Activated T-cell treated with anti-CD3 and anti-CD28 coated beads for 1 hour (primary cell): ENCODE measurements around the gene HEG1.

Experiments
- DNase-seq: peaks from one replicate; pipeline ENCODE4 v3.0.0-alpha.2; 2020; ENCODE audit warnings: low read depth

The HEG1 gene

DNA sequence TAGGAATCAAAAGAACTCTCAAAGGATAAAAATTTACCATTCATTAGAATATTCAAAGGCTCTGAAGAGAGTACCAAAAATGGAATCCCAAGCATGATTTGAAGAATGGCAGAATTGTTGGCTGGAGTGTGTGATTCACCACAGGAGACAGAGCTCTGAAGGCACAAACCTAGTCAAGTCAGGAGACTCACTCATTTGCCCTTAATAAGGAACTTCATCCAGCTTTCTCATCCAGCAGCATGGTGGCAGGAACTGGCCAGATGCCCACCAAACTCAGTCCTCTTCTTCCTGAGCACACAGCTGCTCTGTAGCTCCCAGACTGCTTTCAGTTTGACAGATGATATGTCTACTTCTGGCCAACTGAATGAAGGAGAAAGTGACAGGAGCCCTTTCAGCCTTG, 16.5 kb upstream of the HEG1 start:
- DNase-seq, result no peak

DNA sequence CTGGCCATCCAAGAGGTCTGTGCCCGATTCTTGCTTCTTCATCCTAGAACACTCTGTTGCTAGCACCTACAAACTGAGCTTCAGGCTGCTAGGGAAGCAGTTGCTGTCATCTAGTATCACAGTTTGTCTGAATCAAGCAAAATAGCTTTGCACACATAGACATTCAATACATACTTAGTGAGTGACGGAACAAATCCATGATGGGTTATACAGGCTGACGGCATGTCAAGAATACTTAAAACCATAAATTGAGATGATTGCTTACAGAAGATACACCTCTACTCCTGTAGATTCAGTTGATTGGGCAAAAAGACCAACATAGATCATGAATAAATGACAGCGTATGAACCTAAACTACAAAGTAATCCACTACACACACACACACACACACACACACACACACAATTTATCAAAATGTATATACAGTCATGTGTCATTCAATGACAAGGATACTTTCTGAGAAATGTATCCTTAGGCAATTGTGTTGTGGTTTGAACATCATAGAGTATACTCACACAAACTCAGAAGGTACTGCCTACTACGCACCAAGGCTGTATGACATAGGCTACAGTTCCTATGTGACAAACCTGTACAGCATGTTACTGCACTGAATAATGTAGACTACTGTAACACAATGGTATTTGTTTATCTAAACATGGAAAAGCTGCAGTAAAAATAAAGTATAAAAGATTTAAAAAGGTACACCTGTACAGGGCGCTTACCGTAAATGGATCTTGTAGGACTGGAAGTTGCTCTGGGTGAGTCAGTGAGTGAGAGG, 14.4 kb upstream of the HEG1 start:
- DNase-seq, result no peak

DNA sequence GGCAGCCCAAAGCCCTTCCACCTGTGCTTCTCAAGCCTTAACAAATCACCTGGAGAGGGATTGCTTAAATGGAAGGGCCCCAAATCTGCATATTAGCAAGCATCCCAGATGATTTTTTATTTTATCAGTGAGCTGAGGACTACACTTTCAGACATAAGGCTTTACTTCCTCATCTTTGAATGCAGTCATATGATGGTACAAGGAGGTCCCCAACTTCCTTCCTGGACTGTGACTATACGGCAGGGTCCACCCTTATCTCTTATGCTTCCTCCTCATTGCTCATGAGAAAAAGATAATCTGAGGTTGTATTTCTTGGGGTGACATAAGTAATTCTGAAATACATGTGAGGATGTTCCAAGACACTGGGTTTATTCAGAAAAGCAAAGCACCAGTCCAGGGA, 13.7 kb upstream of the HEG1 start:
- DNase-seq, result no peak

DNA sequence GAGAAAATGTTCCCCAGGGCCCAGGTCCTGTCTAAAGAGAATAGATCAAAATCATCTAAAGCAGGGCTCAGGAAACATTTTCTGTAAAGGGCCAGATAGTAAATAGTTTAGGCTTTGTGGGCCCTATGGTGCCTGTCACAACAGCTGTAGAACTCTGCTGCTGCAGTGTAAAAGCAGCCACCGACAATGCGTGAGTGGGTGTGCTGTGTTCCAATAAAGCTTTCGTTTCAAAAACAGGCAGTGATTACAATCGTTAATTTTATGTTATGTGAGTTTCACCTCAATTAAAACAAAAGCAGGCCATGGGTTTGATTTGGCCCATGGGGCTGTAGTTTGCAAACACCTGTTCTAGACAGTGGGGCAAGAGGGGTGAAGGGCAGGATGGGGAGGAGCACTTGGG, 12.5 kb upstream of the HEG1 start:
- DNase-seq, result no peak

DNA sequence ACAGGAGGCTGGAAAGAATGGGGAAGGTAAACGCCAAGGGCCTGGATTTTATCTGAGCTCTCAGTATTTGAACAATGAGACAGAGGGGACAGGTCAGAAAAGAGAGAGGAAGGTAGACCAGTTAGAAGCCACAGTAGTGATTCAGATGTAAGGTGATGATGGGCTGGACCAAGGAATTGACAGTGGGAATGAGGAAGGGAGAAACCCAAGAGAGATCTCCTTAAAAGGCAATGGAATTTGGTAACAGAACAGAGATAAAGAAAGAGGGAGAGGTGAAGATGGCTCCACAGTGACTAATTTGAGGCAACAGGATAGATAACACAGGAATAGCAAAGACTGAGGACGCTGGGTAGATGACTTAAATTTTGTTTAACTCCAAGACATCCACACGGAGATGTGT, 11.4 kb upstream of the HEG1 start:
- no peak for DNase-seq

DNA sequence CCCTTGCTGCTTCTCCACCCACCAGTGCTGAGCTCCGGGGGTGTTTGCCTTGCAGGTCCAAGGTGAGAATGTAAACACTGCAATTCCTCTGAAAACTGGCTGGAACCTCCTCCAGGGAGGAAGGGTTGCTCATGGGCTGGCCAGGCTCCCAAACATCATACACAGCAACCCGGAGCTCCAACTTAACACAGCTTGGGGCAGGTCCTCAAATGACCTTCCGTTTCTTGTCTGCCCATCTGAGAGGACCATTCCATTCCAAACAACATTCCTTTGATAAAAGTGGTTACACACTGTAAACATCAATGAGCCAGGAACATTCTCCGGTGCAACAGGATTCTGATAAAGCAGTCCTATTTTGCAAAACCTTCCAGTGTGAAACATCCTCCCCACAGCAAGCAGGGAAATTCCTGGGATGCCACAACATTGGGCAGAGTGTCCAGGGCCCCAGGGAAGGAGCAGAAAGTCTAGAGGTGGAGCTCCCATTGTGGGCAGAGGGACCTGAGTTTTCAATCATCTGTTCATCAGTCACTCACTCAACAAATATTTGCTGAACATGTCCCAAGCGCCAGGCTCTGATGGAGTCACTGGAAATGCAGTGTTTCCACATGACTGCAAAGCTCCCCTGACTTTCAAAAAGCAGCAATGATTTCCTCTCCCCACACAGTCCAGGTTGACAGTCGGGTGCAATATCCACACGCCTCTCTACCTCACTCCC, 7.3 kb upstream of the HEG1 start:
- no peak for DNase-seq

DNA sequence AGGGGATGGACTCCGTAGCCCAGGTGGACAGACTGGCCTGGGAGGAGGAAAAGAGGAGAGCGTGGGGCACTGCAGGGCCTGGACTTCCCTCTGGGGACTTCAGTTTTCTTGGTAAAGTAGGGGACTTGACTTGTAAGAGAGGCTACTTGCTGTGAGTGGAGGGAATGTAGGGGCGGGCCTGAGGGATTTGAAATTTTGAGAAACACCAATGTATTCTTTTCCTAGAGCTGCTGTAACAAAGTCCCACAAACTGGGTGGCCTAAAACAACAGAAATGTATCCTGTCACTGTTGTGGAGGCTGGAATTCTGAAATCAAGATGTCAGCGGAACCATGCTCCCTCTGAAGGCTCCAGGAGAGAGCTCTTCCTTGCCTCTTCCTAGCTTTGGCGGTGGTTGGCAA, 5.8 kb upstream of the HEG1 start:
- DNase-seq, result no peak

DNA sequence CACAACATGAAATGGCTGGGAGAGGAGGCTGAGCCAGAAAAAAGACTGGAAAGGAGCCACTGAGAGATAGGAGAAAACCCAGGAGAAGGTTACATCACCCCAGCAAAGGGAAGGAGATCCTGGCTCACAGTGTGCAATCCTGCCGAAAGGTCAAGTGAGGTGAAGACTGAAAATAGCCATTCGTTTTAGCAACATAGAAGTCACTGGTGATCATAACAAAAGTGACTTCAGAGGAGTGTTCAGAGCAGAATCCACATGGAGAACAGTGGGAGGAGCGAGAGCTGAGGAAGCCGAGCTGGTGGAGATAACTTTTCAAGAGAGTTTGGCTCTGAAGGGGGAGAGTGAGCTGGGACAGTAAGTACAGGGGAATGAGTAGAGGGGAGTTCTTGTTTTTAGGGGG, 5.4 kb upstream of the HEG1 start:
- DNase-seq, result no peak

DNA sequence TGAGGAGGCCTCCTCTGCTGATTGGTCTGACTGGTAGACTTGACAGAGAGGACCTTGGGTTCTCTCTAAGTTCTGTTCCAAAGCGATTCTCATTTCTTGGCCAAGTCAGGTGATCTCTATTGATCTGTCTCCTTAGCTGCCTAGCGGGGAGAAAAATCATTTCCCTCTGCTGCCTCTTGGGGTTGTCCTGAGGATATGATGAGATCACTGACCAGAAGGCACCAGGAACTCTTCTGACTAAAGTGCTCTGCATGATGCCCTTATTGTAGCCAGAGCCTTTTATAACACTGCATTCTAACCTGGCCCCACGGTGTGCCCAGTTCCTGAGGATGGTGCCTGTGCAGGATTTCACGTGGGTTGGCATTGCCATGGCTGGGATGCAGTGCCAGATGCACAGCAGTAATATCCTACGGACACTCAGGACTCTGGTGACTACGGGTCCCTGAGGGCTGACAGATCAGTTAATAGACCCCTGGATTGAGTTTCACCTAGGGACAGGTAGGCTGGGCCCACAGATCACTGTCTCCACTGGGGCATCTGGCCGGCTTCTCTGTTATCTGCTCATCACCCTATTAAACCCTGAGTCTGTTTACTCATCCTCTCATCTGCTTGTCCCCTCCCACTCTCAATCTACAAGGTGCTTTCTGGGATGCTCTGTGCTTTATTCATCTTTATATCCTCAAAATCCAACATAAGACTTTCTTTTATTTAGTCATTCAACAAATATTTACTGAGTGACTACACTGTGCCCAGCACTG, 3.9 kb upstream of the HEG1 start:
- DNase-seq, result no peak

DNA sequence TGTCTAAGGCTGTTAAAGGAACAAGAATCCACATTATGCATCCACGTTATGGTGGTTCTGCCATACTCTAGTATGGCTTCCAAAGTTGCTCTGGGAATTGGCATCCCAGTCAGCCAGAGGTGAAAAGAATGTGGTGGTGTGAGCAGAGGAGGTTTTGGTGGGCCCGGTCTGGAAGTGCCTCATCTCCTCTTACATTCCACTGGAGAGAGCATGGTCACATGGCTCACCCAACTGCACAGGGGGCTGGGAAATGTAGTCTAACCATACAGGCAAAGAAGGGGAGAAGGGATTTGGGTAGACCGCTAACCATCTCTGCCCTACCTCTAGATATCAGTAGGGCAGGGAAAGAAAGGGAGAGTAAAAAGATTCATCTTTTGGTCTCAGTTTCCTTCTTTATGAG, 3.2 kb upstream of the HEG1 start:
- no peak for DNase-seq

DNA sequence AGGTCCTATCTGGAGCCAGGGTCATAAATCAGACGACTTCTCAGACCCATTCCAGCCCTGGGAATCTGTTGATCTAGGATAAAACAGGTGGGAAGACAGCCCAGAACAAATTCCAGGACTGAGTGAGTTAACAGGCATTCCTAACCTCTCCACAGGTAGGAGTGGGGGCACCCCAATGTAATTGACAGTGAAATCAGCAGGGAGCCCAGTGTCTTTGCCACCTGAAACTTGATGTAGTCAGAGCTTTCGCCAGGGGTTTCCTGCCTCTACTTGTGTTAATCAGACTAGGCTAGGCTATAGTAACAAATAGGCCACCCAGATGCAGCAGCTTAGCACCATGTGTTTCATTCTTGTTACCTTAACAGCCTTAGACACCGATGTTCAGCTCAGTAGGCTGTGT, 2.7 kb upstream of the HEG1 start:
- no peak for DNase-seq

DNA sequence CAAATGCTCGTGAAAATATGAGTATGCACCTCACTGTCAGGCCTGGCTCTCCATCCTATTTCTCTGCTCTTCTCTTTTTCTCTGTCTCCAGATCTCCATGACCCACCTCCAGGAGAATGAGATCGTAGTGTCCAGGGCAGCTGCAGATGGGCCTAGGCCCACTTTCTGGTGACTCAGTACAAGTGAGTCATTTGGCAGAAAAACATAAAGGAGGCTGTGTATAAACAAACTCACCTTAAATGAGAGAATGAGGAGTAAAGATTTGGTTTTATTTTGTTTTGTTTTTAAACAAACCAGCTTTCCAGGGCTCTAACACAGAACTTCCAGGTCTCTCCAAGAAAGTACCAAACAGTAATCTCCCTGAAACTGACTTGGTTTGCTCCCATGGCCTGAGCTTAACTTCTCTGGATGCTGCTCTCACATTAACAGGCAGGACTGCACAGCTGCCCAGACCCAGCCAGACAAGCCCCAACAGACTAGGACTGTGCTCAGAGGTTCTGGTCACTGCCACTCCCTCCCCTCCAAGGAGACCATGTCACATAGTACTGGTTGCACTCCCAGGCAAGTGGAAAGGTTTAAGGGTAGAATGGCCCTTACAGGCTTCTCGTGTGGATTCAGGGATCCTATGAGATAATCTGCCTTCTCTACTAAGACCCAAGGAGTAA, 1.5 kb upstream of the HEG1 start:
- DNase-seq, result no peak

DNA sequence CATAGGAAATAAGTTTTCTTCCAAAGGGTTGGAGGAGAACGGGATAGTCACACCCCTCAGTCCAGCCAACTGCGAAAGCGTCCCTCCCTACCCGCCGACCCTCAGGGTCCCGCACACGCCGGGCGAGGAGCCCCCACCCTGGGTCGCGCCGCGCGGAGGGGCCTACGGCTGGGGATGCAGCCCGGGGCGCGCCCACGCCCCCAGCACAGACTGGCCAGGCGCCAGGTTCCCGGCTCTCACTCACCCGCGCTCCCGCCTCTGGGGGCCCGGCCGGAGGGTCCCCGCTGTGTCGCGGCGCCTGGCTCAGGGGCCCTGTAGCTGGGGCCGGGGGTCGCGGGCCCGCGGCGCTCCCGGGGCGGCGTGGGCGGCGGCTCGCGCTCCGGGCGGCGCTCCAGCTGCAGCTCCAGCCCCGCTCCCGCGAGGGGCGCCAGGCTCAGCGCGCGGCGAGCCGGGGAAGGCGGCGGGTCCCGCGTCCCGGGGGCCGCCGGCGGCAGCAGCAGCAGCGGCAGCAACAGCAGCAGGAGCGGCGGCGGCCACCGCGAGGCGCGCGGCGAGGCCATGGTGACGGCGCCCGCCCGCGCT, 375 bp downstream of the HEG1 start:
- peak; percentile 16 for DNase-seq

DNA sequence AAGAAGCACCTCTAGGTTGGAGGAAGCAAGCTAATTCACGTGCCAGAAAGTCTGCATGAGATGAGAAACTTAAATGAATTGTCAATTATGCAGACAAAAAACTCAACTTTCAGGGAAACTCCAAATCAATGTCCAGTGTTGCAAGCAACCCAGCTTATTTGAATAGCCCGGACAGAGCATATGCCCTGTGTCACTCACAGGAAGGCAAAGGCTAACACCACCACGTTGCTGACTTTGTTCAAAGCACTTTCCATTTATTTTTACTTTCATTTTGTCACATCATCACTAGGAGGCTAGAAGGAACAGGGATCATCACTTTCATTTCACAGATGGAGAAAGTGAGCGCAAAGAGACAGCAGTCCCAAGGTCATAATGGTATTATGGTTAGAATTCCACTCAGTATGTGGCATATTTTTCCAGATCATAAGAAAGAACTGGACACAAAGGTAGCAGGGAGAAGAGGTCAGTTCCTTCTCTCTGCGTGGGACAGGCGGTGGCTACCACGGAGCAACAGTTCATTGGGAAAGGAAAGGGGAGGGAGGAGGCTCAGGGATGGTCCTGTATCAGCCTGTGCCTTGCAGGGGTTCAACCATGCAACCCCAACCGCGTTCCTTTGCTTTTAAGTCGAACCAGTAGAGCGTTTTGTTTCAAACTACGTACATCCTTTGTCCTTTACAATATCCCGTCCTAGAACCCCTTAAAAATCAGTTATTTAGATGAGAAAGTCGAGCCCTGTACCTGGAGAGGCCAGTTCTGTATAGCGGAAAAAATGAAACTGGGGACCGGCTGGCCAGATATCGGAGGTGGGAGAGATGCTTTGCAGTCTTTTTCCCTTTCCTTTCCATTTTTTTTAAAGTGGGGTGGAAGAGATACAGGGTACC, 1.1 kb downstream of the HEG1 start:
- DNase-seq, result no peak

DNA sequence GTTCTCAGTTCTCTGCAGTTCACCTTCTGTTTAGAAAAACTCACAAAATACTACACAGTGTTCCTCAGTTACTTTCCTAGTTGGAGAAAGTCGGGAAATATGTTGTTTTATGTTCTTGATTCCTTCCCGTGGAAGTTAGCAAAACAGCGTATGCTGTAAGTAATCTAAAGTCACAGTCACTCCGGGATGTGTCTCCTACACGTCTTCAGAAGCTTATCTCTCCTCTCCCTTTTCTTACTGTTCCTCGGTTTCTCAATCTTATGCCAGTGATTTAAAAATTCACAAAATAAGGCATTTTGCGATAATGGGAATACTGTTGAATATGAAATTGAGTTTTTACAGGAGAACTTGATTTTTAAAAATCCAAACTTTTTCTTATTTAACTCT, 1.7 kb downstream of the HEG1 start:
- no peak for DNase-seq

DNA sequence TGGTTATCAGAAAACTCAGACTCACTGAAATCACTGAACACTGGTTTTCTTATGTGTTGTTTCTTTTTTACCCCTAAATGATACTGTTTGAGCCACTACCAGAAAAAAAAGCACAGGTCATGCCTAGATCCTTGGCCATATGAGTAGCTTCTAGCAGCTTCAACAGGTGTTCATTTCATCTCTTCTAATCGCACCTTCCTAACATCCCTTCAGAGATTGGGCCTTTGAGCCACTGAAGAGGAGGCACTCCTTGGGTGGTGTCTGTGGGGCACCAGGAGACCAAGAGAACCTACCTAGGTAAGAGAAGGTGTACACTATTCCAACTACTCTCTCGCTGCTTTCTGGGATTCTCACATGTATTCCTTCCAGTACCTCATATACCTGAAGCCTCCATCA, 2.5 kb downstream of the HEG1 start:
- no peak for DNase-seq

DNA sequence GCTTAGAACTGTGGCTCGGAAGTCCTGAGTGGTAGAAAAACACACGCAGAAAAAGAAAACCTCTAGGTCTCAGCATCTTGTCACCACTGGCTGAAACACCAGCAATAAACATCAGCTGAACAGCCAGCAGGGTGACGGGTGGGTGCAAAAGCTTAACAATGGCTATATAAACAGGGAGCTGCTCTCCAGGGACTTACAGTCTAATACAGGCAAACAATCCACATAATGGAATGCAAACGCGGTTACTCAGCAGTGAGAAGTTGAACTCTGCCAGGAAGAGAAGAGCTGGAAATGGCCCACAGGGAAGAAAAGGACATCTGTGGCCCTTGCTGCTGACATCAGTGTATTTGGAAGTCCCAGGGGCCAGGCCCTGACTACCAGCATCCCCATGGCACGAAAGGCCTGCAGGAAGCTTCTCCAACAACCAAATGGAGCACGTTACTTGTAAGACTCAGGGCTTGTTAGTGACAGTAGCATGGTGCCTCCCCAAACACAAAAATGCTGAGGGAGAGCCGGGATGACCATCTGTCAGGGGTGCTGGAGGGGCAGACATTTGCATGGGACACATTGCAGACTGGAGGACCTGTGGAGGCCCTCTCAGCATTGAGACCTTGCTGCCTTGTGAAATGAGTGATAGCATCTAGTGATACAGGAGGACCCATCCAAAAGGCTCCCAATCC, 3.0 kb downstream of the HEG1 start:
- DNase-seq, result no peak

DNA sequence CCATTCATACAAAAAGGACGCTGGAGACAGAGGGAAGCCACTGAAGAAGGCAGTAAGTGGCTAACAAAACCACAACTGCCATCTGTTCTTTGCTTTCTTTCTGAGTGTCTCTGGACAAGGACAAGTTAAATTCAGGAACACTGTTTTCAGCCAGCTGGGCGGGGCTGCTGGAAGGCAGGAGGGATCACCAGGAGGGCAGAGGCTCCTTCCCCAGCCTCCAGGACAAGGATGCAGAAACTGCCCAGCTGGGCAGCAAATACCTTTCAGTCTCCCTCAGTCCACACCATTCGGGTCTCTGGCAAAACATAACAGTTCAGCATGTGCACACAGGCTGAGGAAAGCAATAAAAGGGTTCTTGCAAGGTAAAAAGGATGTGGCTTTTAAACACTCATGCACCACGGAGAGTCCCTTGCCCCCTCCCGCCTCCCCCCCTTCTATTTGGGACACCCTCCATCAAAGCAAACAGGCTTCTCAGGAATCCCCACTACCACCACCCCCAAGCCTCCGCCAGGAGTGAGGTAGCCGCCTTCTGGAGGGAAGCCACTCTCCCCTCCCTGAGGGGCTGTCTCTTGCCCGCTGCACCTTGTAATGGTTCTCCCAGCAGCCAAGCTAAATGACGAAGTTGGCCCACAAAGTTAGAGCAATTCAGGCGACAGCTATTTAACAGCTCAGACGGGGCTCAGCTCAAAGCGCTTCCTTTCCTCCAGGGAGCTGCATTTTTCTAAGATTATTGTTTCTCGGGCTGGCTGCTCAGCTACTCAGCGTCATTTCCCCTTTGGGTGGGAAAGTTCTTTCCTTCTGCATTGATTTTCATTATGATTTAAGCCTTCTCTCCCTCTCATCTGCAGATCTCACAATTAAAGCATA, 3.8 kb downstream of the HEG1 start:
- peak; percentile 52 for DNase-seq

DNA sequence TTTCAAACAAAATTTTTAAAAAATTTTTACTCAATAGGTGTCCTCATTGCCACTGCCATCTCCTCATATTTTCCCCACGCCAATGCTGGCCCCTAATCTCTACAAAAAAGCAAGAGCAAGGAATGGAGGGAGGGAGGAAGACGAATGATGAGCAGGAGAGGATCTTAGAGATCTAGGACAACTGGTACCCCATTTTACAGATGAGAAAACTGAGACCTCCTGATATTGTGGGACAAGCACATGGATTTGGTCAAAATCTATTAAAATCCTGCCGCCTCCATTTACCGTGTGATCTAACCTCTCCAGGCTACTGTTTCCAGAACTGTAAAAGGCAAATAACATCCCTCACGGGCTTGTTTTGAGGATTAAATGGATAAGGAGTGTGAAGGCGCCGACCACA, 4.6 kb downstream of the HEG1 start:
- DNase-seq, result no peak
